OCI-LY1 (cell line): ENCODE measurements around the gene BLOC1S2.

ENCODE experiments used
- H2AFZ ChIP-seq: fragments of 200-600 bp; sonication (generic), shearing (Covaris generic); 2 replicates; pipeline ENCODE4 v1.6.0; 2014; ENCODE audit warnings: antibody characterized with exemption, mild to moderate bottlenecking, low read length
- H3F3A ChIP-seq: fragments of 200-600 bp; sonication (generic), shearing (Covaris generic); 2 replicates; pipeline ENCODE4 v1.6.0; 2014; ENCODE audit warnings: mild to moderate bottlenecking, antibody characterized with exemption, low read length, moderate library complexity; ENCODE audit not compliant: insufficient read depth
- H3K27ac ChIP-seq: fragments of 200-600 bp; sonication (generic); 2 replicates; pipeline ENCODE4 v1.5.1; 2014; ENCODE audit warnings: low read length, mixed run types, mild to moderate bottlenecking, low read depth; ENCODE audit not compliant: poor library complexity, severe bottlenecking
- H3K27me3 ChIP-seq: fragments of 200-600 bp; sonication (generic); 2 replicates; pipeline ENCODE4 v1.6.0; 2014; ENCODE audit warnings: antibody characterized with exemption, mild to moderate bottlenecking, low read length, moderate library complexity; ENCODE audit not compliant: insufficient read depth
- H3K36me3 ChIP-seq: fragments of 200-600 bp; sonication (generic); 2 replicates; pipeline ENCODE4 v1.6.1; 2014; ENCODE audit warnings: mild to moderate bottlenecking, antibody characterized with exemption, low read length, moderate library complexity, mixed read lengths; ENCODE audit not compliant: insufficient read depth
- H3K4me1 ChIP-seq: fragments of 200-600 bp; sonication (generic); 2 replicates; pipeline ENCODE4 v1.5.1; 2014; ENCODE audit warnings: mild to moderate bottlenecking, low read length, moderate library complexity; ENCODE audit not compliant: insufficient read depth, severe bottlenecking
- H3K4me2 ChIP-seq: fragments of 200-600 bp; sonication (generic), shearing (Covaris generic); 2 replicates; pipeline ENCODE4 v1.6.1; 2014; ENCODE audit warnings: low read length
- H3K4me3 ChIP-seq: fragments of 200-600 bp; sonication (generic); 2 replicates; pipeline ENCODE4 v1.5.1; 2014; ENCODE audit warnings: low read length, low read depth, mild to moderate bottlenecking, mixed read lengths; ENCODE audit not compliant: poor library complexity, severe bottlenecking
- H3K79me2 ChIP-seq: fragments of 200-600 bp; shearing (Covaris generic); 2 replicates; pipeline ENCODE4 v1.6.1; 2016; ENCODE audit warnings: mixed run types, low read length, mixed read lengths; ENCODE audit not compliant: insufficient read depth
- H3K9ac ChIP-seq: fragments of 200-600 bp; sonication (generic), shearing (Covaris generic); 2 replicates; pipeline ENCODE4 v1.6.1; 2014; ENCODE audit warnings: mild to moderate bottlenecking, low read length, mixed read lengths
- H3K9me2 ChIP-seq: fragments of 200-600 bp; sonication (generic), shearing (Covaris generic); 2 replicates; pipeline ENCODE4 v1.6.1; 2014; ENCODE audit warnings: low read depth, mild to moderate bottlenecking, low read length, mixed read lengths
- H3K9me3 ChIP-seq: fragments of 200-600 bp; shearing (Covaris generic); 2 replicates; pipeline ENCODE4 v1.6.1; 2014; ENCODE audit warnings: low read length, mixed read lengths
- H4K20me1 ChIP-seq: fragments of 200-600 bp; sonication (generic), shearing (Covaris generic); 2 replicates; pipeline ENCODE4 v1.6.0; 2016; ENCODE audit warnings: mild to moderate bottlenecking, low read length; ENCODE audit not compliant: insufficient read depth
- CTCF ChIP-seq: fragments of 200-600 bp; sonication (generic), shearing (Covaris generic); IDR thresholded peaks from 2 replicates; pipeline ENCODE4 v1.5.1; 2017; ENCODE audit warnings: mild to moderate bottlenecking, antibody characterized with exemption, low read length, moderate library complexity, mixed read lengths
- EZH2 ChIP-seq: fragments of 200-600 bp; sonication (generic), shearing (Covaris generic); IDR thresholded peaks from 2 replicates; pipeline ENCODE4 v1.8.0; 2017; ENCODE audit warnings: borderline replicate concordance, mixed run types, mild to moderate bottlenecking, antibody characterized with exemption, low read length, moderate library complexity, mixed read lengths

Gene BLOC1S2

GRCh38 chr10:100239851-100240250 is 46.6 kb downstream of the BLOC1S2 start:
- H3K36me3 ChIP-seq, result peaks cover 54% of the 10 kb centered on the region
- H4K20me1 ChIP-seq, result no peaks in the 10 kb centered on the region
- no peaks in the 10 kb centered on the region for H3K4me1 ChIP-seq
- H3K9me2 ChIP-seq, result no peaks in the 10 kb centered on the region
- H3K27ac ChIP-seq, result no peak overlapping the region
- H3K9me3 ChIP-seq, result no peaks in the 10 kb centered on the region
- H3K9ac ChIP-seq, result no peak overlapping the region
- no peak overlapping the region for H2AFZ ChIP-seq
- no peaks in the 10 kb centered on the region for H3F3A ChIP-seq
- H3K4me2 ChIP-seq, result no peak overlapping the region
- no peaks in the 10 kb centered on the region for H3K27me3 ChIP-seq
- no peak overlapping the region for H3K4me3 ChIP-seq
- H3K79me2 ChIP-seq, result no peaks in the 10 kb centered on the region
- TF ChIP-seq CTCF (no peak), EZH2 (no peak)

GRCh38 chr10:100238429-100238828 is 48.1 kb downstream of the BLOC1S2 start:
- H3K27me3 ChIP-seq, result no peaks in the 10 kb centered on the region
- no peak overlapping the region for H3K4me3 ChIP-seq
- H3K9me3 ChIP-seq, result no peaks in the 10 kb centered on the region
- no peaks in the 10 kb centered on the region for H3K4me1 ChIP-seq
- H2AFZ ChIP-seq, result no peak overlapping the region
- no peak overlapping the region for H3K27ac ChIP-seq
- H3F3A ChIP-seq, result no peaks in the 10 kb centered on the region
- no peaks in the 10 kb centered on the region for H3K79me2 ChIP-seq
- H4K20me1 ChIP-seq, result no peaks in the 10 kb centered on the region
- no peaks in the 10 kb centered on the region for H3K9me2 ChIP-seq
- H3K36me3 ChIP-seq, result peaks cover 50% of the 10 kb centered on the region
- no peak overlapping the region for H3K9ac ChIP-seq
- no peak overlapping the region for H3K4me2 ChIP-seq
- no peak for TF ChIP-seq CTCF
- no peak for TF ChIP-seq EZH2

- H3K4me1 ChIP-seq, result peaks cover 20% of the 10 kb centered on the region
- no peaks in the 10 kb centered on the region for H3K27me3 ChIP-seq
- H3K27ac ChIP-seq, result no peak overlapping the region
- no peak overlapping the region for H3K9ac ChIP-seq
- no peaks in the 10 kb centered on the region for H3K9me2 ChIP-seq
- peaks cover 26% of the 10 kb centered on the region; the same call in 1 of the 2 replicates for H3K36me3 ChIP-seq
- TF ChIP-seq CTCF (no peak), EZH2 (no peak)
- H4K20me1 ChIP-seq, result no peaks in the 10 kb centered on the region
- H3K4me3 ChIP-seq, result no peak overlapping the region
- no peak overlapping the region for H3K4me2 ChIP-seq
- no peaks in the 10 kb centered on the region for H3K9me3 ChIP-seq
- H2AFZ ChIP-seq, result no peak overlapping the region
- H3K79me2 ChIP-seq, result peaks cover 18% of the 10 kb centered on the region
- H3F3A ChIP-seq, result no peaks in the 10 kb centered on the region
Measured at GRCh38 chr10:100232101-100232500, 54.4 kb downstream of the BLOC1S2 start.
